Parathyroid adenoma (tissue), 2 donors: ENCODE results near the gene CDKN2C.
"Not testable (repeated sequence)": the region's sequence is repeated elsewhere in the genome, so short reads cannot be mapped to it uniquely, and the experiment has no call there.

ENCODE experiments used
- H2AFZ ChIP-seq: fragments of 300-600 bp; sonication (generic); one replicate; pipeline ENCODE4 v1.7.0; 2017; ENCODE audit warnings: antibody characterized with exemption, mild to moderate bottlenecking
- H3K27ac ChIP-seq: fragments of 300-600 bp; sonication (generic); one replicate; pipeline ENCODE4 v1.7.0; 2017
- H3K27me3 ChIP-seq: fragments of 300-600 bp; sonication (generic); one replicate; pipeline ENCODE4 v1.7.0; 2017; ENCODE audit warnings: low read length; ENCODE audit not compliant: control insufficient read depth, insufficient read depth
- H3K36me3 ChIP-seq: fragments of 300-600 bp; sonication (generic); one replicate; pipeline ENCODE4 v1.7.0; 2017; ENCODE audit warnings: low read length; ENCODE audit not compliant: control insufficient read depth, insufficient read depth
- H3K4me1 ChIP-seq: fragments of 300-600 bp; sonication (generic); one replicate; pipeline ENCODE4 v1.7.0; 2017; ENCODE audit warnings: control low read depth
- H3K4me2 ChIP-seq: fragments of 300-600 bp; sonication (generic); one replicate; pipeline ENCODE4 v1.7.0; 2017; ENCODE audit warnings: low read length
- H3K4me3 ChIP-seq: fragments of 300-600 bp; sonication (generic); one replicate; pipeline ENCODE4 v1.7.0; 2017; ENCODE audit warnings: low read depth, low read length
- H3K79me2 ChIP-seq: fragments of 300-600 bp; sonication (generic); one replicate; pipeline ENCODE4 v1.7.0; 2017; ENCODE audit warnings: control low read depth
- H3K9ac ChIP-seq: fragments of 300-600 bp; sonication (generic); one replicate; pipeline ENCODE4 v1.7.0; 2017; ENCODE audit warnings: mild to moderate bottlenecking
- H3K9me3 ChIP-seq: fragments of 300-600 bp; sonication (generic); one replicate; pipeline ENCODE4 v1.7.0; 2017; ENCODE audit warnings: low read length; ENCODE audit not compliant: control insufficient read depth
- TF ChIP-seq, protein P1 (sequence below): fragments of 300-600 bp; sonication (generic); IDR thresholded peaks from one replicate; pipeline ENCODE4 v1.7.0; 2017; ENCODE audit warnings: antibody characterized with exemption, mild to moderate bottlenecking
- donor health status: primary hyperparathyroidism.

The CDKN2C gene

DNA sequence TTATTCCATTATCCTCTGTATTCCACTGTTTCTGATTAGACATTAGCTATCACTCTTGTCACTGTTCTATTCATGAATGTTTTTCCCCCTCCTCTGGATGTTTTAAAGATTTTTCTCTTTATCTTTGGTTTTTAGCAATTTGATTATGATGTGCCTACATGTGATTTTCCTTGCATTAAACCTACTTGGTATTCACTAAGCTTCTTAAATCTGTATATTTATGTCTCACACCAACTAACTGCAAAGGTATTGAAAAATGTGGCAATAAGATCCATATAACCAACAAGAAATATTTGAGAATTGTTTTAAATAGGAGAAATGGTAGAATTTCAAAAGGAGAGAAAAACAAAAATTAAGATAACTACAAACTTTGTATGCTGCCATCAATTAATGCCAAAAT is 35.2 kb upstream of the CDKN2C start:
- Histone ChIP-seq H3K27me3 (no peaks in the 10 kb centered on the region), H3K36me3 (no peaks in the 10 kb centered on the region), H3K4me2 (no peak overlapping the region), H2AFZ (no peak overlapping the region), H3K4me1 (no peaks in the 10 kb centered on the region), H3K4me3 (no peak overlapping the region), H3K79me2 (no peaks in the 10 kb centered on the region), H3K27ac (no peak overlapping the region), H3K9ac (no peak overlapping the region), H3K9me3 (no peaks in the 10 kb centered on the region)
- TF ChIP-seq, protein P1, sequence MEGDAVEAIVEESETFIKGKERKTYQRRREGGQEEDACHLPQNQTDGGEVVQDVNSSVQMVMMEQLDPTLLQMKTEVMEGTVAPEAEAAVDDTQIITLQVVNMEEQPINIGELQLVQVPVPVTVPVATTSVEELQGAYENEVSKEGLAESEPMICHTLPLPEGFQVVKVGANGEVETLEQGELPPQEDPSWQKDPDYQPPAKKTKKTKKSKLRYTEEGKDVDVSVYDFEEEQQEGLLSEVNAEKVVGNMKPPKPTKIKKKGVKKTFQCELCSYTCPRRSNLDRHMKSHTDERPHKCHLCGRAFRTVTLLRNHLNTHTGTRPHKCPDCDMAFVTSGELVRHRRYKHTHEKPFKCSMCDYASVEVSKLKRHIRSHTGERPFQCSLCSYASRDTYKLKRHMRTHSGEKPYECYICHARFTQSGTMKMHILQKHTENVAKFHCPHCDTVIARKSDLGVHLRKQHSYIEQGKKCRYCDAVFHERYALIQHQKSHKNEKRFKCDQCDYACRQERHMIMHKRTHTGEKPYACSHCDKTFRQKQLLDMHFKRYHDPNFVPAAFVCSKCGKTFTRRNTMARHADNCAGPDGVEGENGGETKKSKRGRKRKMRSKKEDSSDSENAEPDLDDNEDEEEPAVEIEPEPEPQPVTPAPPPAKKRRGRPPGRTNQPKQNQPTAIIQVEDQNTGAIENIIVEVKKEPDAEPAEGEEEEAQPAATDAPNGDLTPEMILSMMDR = no peak

DNA sequence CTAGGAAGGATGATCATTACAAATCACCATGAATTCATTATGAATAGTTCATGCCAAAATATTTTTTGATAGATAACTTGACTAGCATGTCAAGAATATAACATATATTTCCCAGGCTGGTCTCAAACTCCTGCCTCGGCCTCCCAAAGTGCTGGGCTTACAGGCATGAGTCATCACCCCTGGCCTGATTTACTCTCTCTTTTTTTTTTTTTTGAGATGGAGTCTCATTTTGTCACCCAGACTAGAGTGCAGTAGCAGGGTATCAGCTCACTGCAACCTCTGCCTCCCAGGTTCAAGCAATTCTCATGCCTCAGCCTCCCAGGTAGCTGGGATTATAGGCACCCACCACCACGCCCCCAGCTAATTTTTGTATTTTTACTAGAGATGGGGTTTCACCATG is 34.8 kb upstream of the CDKN2C start:
- not testable (repeated sequence) for H3K9me3 ChIP-seq, H3K4me3 ChIP-seq, H3K9ac ChIP-seq, H3K4me1 ChIP-seq, H3K4me2 ChIP-seq, H3K36me3 ChIP-seq, H3K27me3 ChIP-seq, H3K79me2 ChIP-seq, H2AFZ ChIP-seq, H3K27ac ChIP-seq

DNA sequence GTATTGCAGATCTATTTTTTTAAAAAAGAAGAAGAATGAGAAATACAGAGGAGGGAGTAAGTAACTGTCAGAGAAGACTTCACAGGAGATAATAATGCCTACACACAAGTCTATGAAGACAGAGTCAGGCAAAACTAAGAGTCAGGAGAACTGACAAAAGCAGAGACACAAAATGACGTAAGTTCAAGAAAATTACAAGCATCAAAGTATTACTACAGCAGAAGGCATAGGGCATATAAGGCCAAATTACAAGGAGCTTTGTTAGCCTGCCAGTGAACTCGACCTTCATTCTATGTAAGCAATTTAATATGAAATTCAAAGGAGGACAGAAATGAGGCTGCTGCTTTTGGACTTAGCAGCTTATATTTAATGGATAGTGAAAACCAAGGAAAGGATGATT is 33.7 kb upstream of the CDKN2C start:
- TF ChIP-seq, protein P1 = no peak
- Histone ChIP-seq H3K4me1 (no peaks in the 10 kb centered on the region), H3K79me2 (peaks cover 3% of the 10 kb centered on the region), H3K36me3 (no peaks in the 10 kb centered on the region), H3K27me3 (no peaks in the 10 kb centered on the region), H3K4me3 (no peak overlapping the region), H3K9me3 (no peaks in the 10 kb centered on the region), H2AFZ (no peak overlapping the region), H3K9ac (no peak overlapping the region), H3K27ac (no peak overlapping the region), H3K4me2 (no peak overlapping the region)

DNA sequence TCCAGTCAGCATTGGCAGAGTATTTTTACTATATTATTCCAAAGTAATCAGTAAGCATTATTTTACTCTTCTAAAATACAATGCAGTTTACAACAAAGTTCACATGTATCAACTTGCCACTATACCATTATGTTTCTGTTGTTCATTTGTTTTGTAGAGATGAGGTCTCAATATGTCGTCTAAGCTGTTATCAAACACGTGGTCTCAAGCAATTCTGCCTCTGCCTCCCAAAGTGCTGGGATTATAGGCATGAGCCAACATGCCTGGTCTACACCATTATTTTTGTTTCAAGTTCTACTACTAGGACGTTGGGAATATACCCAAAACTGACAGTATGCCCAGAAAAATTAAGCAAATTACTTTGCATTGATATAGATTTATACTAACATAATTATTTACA is 29.8 kb upstream of the CDKN2C start:
- no peaks in the 10 kb centered on the region for H3K27me3 ChIP-seq
- H3K79me2 ChIP-seq = peaks cover 17% of the 10 kb centered on the region
- no peak overlapping the region for H2AFZ ChIP-seq
- H3K9ac ChIP-seq = no peak overlapping the region
- H3K4me3 ChIP-seq = no peak overlapping the region
- H3K36me3 ChIP-seq = no peaks in the 10 kb centered on the region
- no peaks in the 10 kb centered on the region for H3K9me3 ChIP-seq
- H3K4me1 ChIP-seq = no peaks in the 10 kb centered on the region
- H3K4me2 ChIP-seq = no peak overlapping the region
- H3K27ac ChIP-seq = no peak overlapping the region
- TF ChIP-seq, protein P1 = no peak

DNA sequence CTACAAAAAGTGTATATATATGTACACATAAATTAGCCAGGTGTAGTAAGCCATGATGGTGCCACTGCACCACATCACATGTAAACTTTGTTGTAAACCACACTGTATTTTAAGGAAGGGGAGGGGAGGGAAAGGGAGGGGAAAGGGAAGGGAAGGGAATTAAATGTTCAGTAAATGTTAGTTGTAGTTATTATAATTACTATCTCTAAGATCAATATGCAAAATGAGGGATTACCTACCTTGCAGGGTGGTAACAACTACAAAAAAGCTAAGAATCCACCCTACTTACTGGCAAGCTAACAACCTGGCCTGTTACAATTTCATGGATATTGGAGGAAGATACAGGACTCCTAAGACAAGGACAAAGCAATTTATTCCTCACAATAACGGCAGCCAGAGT is 27.7 kb upstream of the CDKN2C start:
- Histone ChIP-seq H2AFZ (no peak overlapping the region), H3K4me3 (no peak overlapping the region), H3K79me2 (peaks cover 22% of the 10 kb centered on the region), H3K9me3 (no peaks in the 10 kb centered on the region), H3K4me2 (no peak overlapping the region), H3K9ac (no peak overlapping the region), H3K36me3 (no peaks in the 10 kb centered on the region), H3K4me1 (no peaks in the 10 kb centered on the region), H3K27me3 (no peaks in the 10 kb centered on the region), H3K27ac (no peak overlapping the region)
- TF ChIP-seq, protein P1 = no peak
